Endothelial cell of umbilical vein (primary cell): ENCODE data around the gene IL6. TPM values are rescaled to one million over a fixed set of nuclear protein-coding genes. Genes with fewer than 3 reads are reported as not detected.

Source experiments
- BruUV-seq: library from RNA; stranded (reverse); fragments of 400-500 nt; replicated peaks from 2 replicates; lab custom pipeline; 2021; lab: Mats Ljungman, UMichigan
- CTCF ChIA-PET: fragments of 300-600, 350-600 bp; sonication (Branson Sonifier 250); formaldehyde crosslinking; loops from one replicate; lab custom pipeline; 2021; ENCODE audit warnings: antibody characterized with exemption, inconsistent platforms; lab: Charles Lee
- POLR2A ChIA-PET: fragments of 300-600, 350-600 bp; sonication (Branson Sonifier 250); formaldehyde crosslinking; loops from one replicate; lab custom pipeline; 2021; ENCODE audit warnings: antibody characterized with exemption, inconsistent platforms; lab: Charles Lee
- DNase-seq: peaks from one replicate; pipeline ENCODE4 v3.0.0-alpha.2; 2011; ENCODE audit warnings: low read depth, low spot score
- FAIRE-seq: peaks from 2 replicates; lab custom pipeline; 2011; peaks lifted over from hg19 to GRCh38; lab: Jason Lieb, UNC
- H2AFZ ChIP-seq: 2 replicates; pipeline ENCODE4 v1.6.0; 2012; ENCODE audit warnings: low read depth, low read length, control low read depth, inconsistent platforms
- H3K27ac ChIP-seq: 2 replicates; pipeline ENCODE4 v1.5.1; 2011; ENCODE audit warnings: low read depth, mild to moderate bottlenecking, control low read depth, low read length, moderate library complexity; ENCODE audit not compliant: insufficient read depth
- H3K27me3 ChIP-seq, 2 experiments: 2 replicates each; pipeline versions ENCODE4 v1.6.0 to v1.6.1; 2011; ENCODE audit warnings: low read length in 2 of 2, mixed read lengths in 1 of 2; ENCODE audit not compliant: control insufficient read depth in 2 of 2, insufficient read depth in 2 of 2
- H3K36me3 ChIP-seq, 2 experiments: 2 replicates in 1 of 2; 3 replicates in 1 of 2; pipeline ENCODE4 v1.5.1; 2011; ENCODE audit warnings: low read length in 2 of 2, mild to moderate bottlenecking in 1 of 2, moderate library complexity in 1 of 2; ENCODE audit not compliant: control insufficient read depth in 2 of 2, insufficient read depth in 2 of 2; ENCODE audit errors: extremely low read depth in 1 of 2
- H3K4me1 ChIP-seq: 3 replicates; pipeline ENCODE4 v1.5.1; 2011; ENCODE audit warnings: mild to moderate bottlenecking, low read length; ENCODE audit not compliant: control insufficient read depth, insufficient read depth; ENCODE audit errors: extremely low read depth
- H3K4me2 ChIP-seq: 2 replicates; pipeline ENCODE4 v1.6.1; 2011; ENCODE audit warnings: low read length, control low read depth, mixed read lengths; ENCODE audit not compliant: insufficient read depth
- H3K4me3 ChIP-seq, 3 experiments: fragments of 200-600 bp in 1 of 3; sonication (generic), shearing (Covaris generic) in 1 of 3; replicated peaks in 1 of 3; 2 replicates each; pipeline ENCODE4 v1.5.1; 2011 to 2016; ENCODE audit warnings: control low read depth in 3 of 3, low read length in 3 of 3, mild to moderate bottlenecking in 2 of 3, inconsistent platforms in 1 of 3, low read depth in 1 of 3, moderate library complexity in 1 of 3; ENCODE audit not compliant: insufficient read depth in 1 of 3
- H3K79me2 ChIP-seq: 2 replicates; pipeline ENCODE4 v1.6.0; 2012; ENCODE audit warnings: low read length, inconsistent platforms; ENCODE audit not compliant: control insufficient read depth, insufficient read depth
- H3K9ac ChIP-seq: replicated peaks from 2 replicates; pipeline ENCODE3; 2011; ENCODE audit warnings: low read length, control low read depth; ENCODE audit not compliant: insufficient read depth; ENCODE audit errors: extremely low read depth
- H3K9me1 ChIP-seq: replicated peaks from 3 replicates; pipeline ENCODE4 v1.6.0; 2011; ENCODE audit warnings: mild to moderate bottlenecking, low read length; ENCODE audit not compliant: control insufficient read depth, insufficient read depth; ENCODE audit errors: extremely low read depth
- H3K9me3 ChIP-seq: replicated peaks from 2 replicates; pipeline ENCODE4 v1.5.1; 2012; ENCODE audit warnings: low read length, inconsistent platforms; ENCODE audit not compliant: control insufficient read depth, insufficient read depth
- H4K20me1 ChIP-seq: replicated peaks from 2 replicates; pipeline ENCODE3; 2011; ENCODE audit warnings: mild to moderate bottlenecking, low read length; ENCODE audit not compliant: control insufficient read depth, insufficient read depth; ENCODE audit errors: extremely low read depth
- CTCF ChIP-seq, 2 donors: IDR thresholded peaks; 1 replicate in 1 of 2; 2 replicates in 1 of 2; pipeline ENCODE4 v1.5.1; 2011; ENCODE audit warnings: low read length in 2 of 2, mild to moderate bottlenecking in 2 of 2, moderate library complexity in 2 of 2, control low read depth in 1 of 2, inconsistent platforms in 1 of 2, low read depth in 1 of 2; ENCODE audit not compliant: insufficient read depth in 1 of 2; ENCODE audit errors: extremely low read depth in 1 of 2
- EZH2 ChIP-seq: IDR thresholded peaks from 2 replicates; pipeline ENCODE4 v1.6.1; 2012; ENCODE audit warnings: borderline replicate concordance, low read depth, mild to moderate bottlenecking, moderate library complexity, low read length, inconsistent platforms; ENCODE audit not compliant: severe bottlenecking
- FOS ChIP-seq: IDR thresholded peaks from 2 replicates; pipeline ENCODE4 v1.6.1; 2011; ENCODE audit warnings: mild to moderate bottlenecking, low read length, moderate library complexity, borderline replicate concordance; ENCODE audit not compliant: insufficient read depth
- GATA2 ChIP-seq: IDR thresholded peaks from 2 replicates; pipeline ENCODE4 v1.7.0; 2011; ENCODE audit warnings: low read depth, mild to moderate bottlenecking, moderate library complexity, mixed read lengths, low read length; ENCODE audit not compliant: insufficient read length, insufficient read depth
- JUN ChIP-seq: IDR thresholded peaks from 2 replicates; pipeline ENCODE4 v1.6.1; 2011; ENCODE audit warnings: borderline replicate concordance, low read depth; ENCODE audit not compliant: insufficient read length, insufficient read depth
- MAX ChIP-seq: IDR thresholded peaks from 2 replicates; pipeline ENCODE4 v1.6.1; 2011; ENCODE audit not compliant: insufficient read depth, insufficient read length
- MYC ChIP-seq: IDR thresholded peaks from one replicate; pipeline ENCODE4 v1.6.1; 2011; ENCODE audit warnings: mild to moderate bottlenecking, low read depth, low read length
- POLR2A ChIP-seq: IDR thresholded peaks from 2 replicates; pipeline ENCODE4 v1.6.1; 2012; ENCODE audit warnings: low read depth, mild to moderate bottlenecking, control low read depth, low read length
- POLR2AphosphoS5 ChIP-seq: IDR thresholded peaks from 2 replicates; pipeline ENCODE4 v1.6.1; 2012; ENCODE audit warnings: low read depth, mild to moderate bottlenecking, control low read depth, low read length, moderate library complexity; ENCODE audit not compliant: insufficient read depth
- dilution Hi-C: fragments of 300-500 bp; cut with MboI; formaldehyde crosslinking; loops from one replicate; pipeline ENCODE4 v1.15.0; 2019; ENCODE audit warnings: low sequenced_read_pairs; ENCODE audit not compliant: extremely low pct_ligation_motif_present
- intact Hi-C: fragments of 100-400 bp; cut with micrococcal nuclease; formaldehyde crosslinking; loops from one replicate; pipeline ENCODE4 v1.10.0; 2022
- polyA plus RNA-seq, 4 experiments: library from polyadenylated mRNA; depleted of rRNA in 3 of 4; stranded (reverse) in 3 of 4; unstranded in 1 of 4; fragments of >200 nt; gene quantifications; 2 replicates each; pipeline versions ENCODE4 v1.2.1 to v1.2.3, GENCODE V29; 2011 to 2012; ENCODE audit warnings: missing spikeins in 1 of 4
- total RNA-seq: library from RNA; stranded (reverse); gene quantifications from 2 replicates; pipeline ENCODE4 v1.2.3, GENCODE V29; 2021

Gene IL6
- total and polyA plus RNA-seq, 2 donors (not counting 3 experiments of a cell fraction or from before 2014, with no cell fraction given): 11.0 to 16.5 TPM

GRCh38 chr7:22758576-22758975 is 31.6 kb downstream of the IL6 start:
- TF ChIP-seq FOS: no peak
- TF ChIP-seq MAX: no peak
- TF ChIP-seq POLR2A: no peak
- TF ChIP-seq POLR2AphosphoS5: no peak
- no peak for TF ChIP-seq MYC
- no peak for TF ChIP-seq CTCF (IDR thresholded peaks at IDR 0.05; ENCODE audit: extremely low read depth in 1 of 2, insufficient read depth in 1 of 2, low read depth in 1 of 2, low read length in 2 of 2)
- TF ChIP-seq JUN: no peak
- no peak for TF ChIP-seq EZH2
- TF ChIP-seq GATA2: no peak
- peaks cover 3 to 4% of the 10 kb centered on the region in 2 experiments for H3K27me3 ChIP-seq
- no peak overlapping the region for H3K9ac ChIP-seq
- ChIA-PET POLR2A (no interaction called here), CTCF (interaction anchor here (0.9 to 2.4 kb wide), 4 partner anchors 20 to 327 kb away, joined by 3 to 14 read pairs (median 4); no protein-coding TSS in a partner anchor)
- H3K4me1 ChIP-seq: no peaks in the 10 kb centered on the region
- H3K79me2 ChIP-seq: no peaks in the 10 kb centered on the region
- intact Hi-C loops (no loop called here), dilution Hi-C loops (no loop called here)
- no peaks in the 10 kb centered on the region for H3K9me1 ChIP-seq
- no TSS peak for BruUV-seq
- H4K20me1 ChIP-seq: no peaks in the 10 kb centered on the region
- no peak overlapping the region for H3K27ac ChIP-seq
- no peaks in the 10 kb centered on the region for H3K9me3 ChIP-seq
- H3K4me3 ChIP-seq: no peak overlapping the region
- no peak overlapping the region for H3K4me2 ChIP-seq
- no peak overlapping the region for H2AFZ ChIP-seq
- H3K36me3 ChIP-seq: no peaks in the 10 kb centered on the region
- DNase-seq (no peak), FAIRE-seq (no peak)
